HepG2 (cell line): Measurements from ENCODE around the gene WFDC1. TPM values are rescaled to one million over a fixed set of nuclear protein-coding genes. Genes with fewer than 3 reads are reported as not detected.

Experiments
- ARNT2 ChIP-seq: sonication (generic); formaldehyde crosslinking; IDR thresholded peaks from 2 replicates; pipeline ENCODE4 v1.8.0; 2022; ENCODE audit warnings: mild to moderate bottlenecking, low read depth, missing genetic modification reagents, moderate library complexity
- DR1 ChIP-seq: sonication (generic); formaldehyde crosslinking; IDR thresholded peaks from 2 replicates; pipeline ENCODE4 v1.8.0; 2021; ENCODE audit warnings: mild to moderate bottlenecking, missing genetic modification reagents, inconsistent platforms
- ELF1 ChIP-seq: sonication (generic); formaldehyde crosslinking; IDR thresholded peaks from 2 replicates; pipeline ENCODE4 v1.4.0; 2020; ENCODE audit warnings: missing genetic modification reagents
- ERF ChIP-seq: IDR thresholded peaks from 2 replicates; pipeline ENCODE4 v1.6.1; 2018; ENCODE audit warnings: missing biosample characterization, missing genetic modification reagents
- EZH2 ChIP-seq: conservative IDR thresholded peaks from 2 replicates; pipeline ENCODE4 v1.6.1; 2012; ENCODE audit warnings: mild to moderate bottlenecking, low read depth, low read length, moderate library complexity
- FOXA1 ChIP-seq, 2 experiments: fragments of 450-650 bp in 1 of 2; sonication (generic) in 1 of 2; formaldehyde crosslinking in 1 of 2; IDR thresholded peaks; 2 replicates each; pipeline versions ENCODE4 v1.4.0 to v1.6.1; 2016 to 2020; ENCODE audit warnings: missing genetic modification reagents in 1 of 2
- FOXP4 ChIP-seq: sonication (generic); formaldehyde crosslinking; IDR thresholded peaks from 2 replicates; pipeline ENCODE4 v1.4.0; 2020; ENCODE audit warnings: missing genetic modification reagents
- HHEX ChIP-seq: IDR thresholded peaks from 2 replicates; pipeline ENCODE4 v1.6.1; 2016; ENCODE audit warnings: control low read depth
- HNF4A ChIP-seq: sonication (generic); formaldehyde crosslinking; IDR thresholded peaks from 2 replicates; pipeline ENCODE4 v1.4.0; 2020; ENCODE audit warnings: missing genetic modification reagents
- MIXL1 ChIP-seq: IDR thresholded peaks from 2 replicates; pipeline ENCODE4 v1.6.1; 2016
- MTF2 ChIP-seq: sonication (generic); formaldehyde crosslinking; IDR thresholded peaks from 2 replicates; pipeline ENCODE4 v1.5.0; 2020; ENCODE audit warnings: missing genetic modification reagents, borderline replicate concordance
- PAXIP1 ChIP-seq: sonication (generic); formaldehyde crosslinking; conservative IDR thresholded peaks from 2 replicates; pipeline ENCODE4 v1.4.0; 2020; ENCODE audit warnings: mild to moderate bottlenecking, missing genetic modification reagents, moderate library complexity
- PHB2 ChIP-seq: fragments of 450-650 bp; IDR thresholded peaks from 2 replicates; pipeline ENCODE4 v1.6.1; 2018; ENCODE audit not compliant: partially characterized antibody
- RFX3 ChIP-seq: IDR thresholded peaks from 2 replicates; pipeline ENCODE4 v1.6.1; 2016; ENCODE audit warnings: missing biosample characterization, missing genetic modification reagents
- SIN3A ChIP-seq: IDR thresholded peaks from 2 replicates; pipeline ENCODE4 v1.6.1; 2011; ENCODE audit warnings: low read depth, mild to moderate bottlenecking, control low read depth, low read length, borderline replicate concordance
- SIX4 ChIP-seq: sonication (generic); formaldehyde crosslinking; IDR thresholded peaks from 2 replicates; pipeline ENCODE4 v1.4.0; 2020; ENCODE audit warnings: missing genetic modification reagents
- SOX13 ChIP-seq, 3 experiments: fragments of 450-650 bp in 1 of 3; sonication (generic) in 1 of 3; formaldehyde crosslinking in 1 of 3; IDR thresholded peaks in 2 of 3; conservative IDR thresholded peaks in 1 of 3; 2 replicates each; pipeline versions ENCODE4 v1.5.0 to v1.6.1; 2016 to 2020; ENCODE audit warnings: antibody characterized with exemption in 1 of 3, mild to moderate bottlenecking in 1 of 3, missing compliant biosample characterization in 1 of 3, missing genetic modification reagents in 1 of 3, moderate library complexity in 1 of 3
- TBX2 ChIP-seq: sonication (generic); formaldehyde crosslinking; IDR thresholded peaks from 2 replicates; pipeline ENCODE4 v1.5.0; 2020; ENCODE audit warnings: missing genetic modification reagents, mild to moderate bottlenecking, borderline replicate concordance
- TEAD3 ChIP-seq: optimal IDR thresholded peaks from 2 replicates; pipeline ENCODE3; 2016; ENCODE audit warnings: borderline replicate concordance
- YEATS4 ChIP-seq: sonication (generic); formaldehyde crosslinking; IDR thresholded peaks from 2 replicates; pipeline ENCODE4 v1.4.0; 2020; ENCODE audit warnings: missing genetic modification reagents, borderline replicate concordance
- ZFP1 ChIP-seq: IDR thresholded peaks from 2 replicates; pipeline ENCODE4 v1.6.1; 2016
- ZFP37 ChIP-seq: sonication (generic); formaldehyde crosslinking; IDR thresholded peaks from 2 replicates; pipeline ENCODE4 v1.4.0; 2020; ENCODE audit warnings: missing genetic modification reagents, borderline replicate concordance
- ZKSCAN1 ChIP-seq: fragments of 150-350 bp; IDR thresholded peaks from 2 replicates; pipeline ENCODE4 v1.6.1; 2014; ENCODE audit warnings: low read length
- ZNF234 ChIP-seq: sonication (generic); formaldehyde crosslinking; conservative IDR thresholded peaks from 2 replicates; pipeline ENCODE4 v1.5.1; 2020; ENCODE audit warnings: mild to moderate bottlenecking, missing genetic modification reagents
- ZNF335 ChIP-seq: sonication (generic); formaldehyde crosslinking; IDR thresholded peaks from 2 replicates; pipeline ENCODE4 v1.4.0; 2020; ENCODE audit warnings: missing genetic modification reagents
- ZNF451 ChIP-seq: sonication (generic); formaldehyde crosslinking; IDR thresholded peaks from 2 replicates; pipeline ENCODE4 v1.5.0; 2020; ENCODE audit warnings: mild to moderate bottlenecking, missing genetic modification reagents
- ZNF510 ChIP-seq: sonication (generic); formaldehyde crosslinking; IDR thresholded peaks from 2 replicates; pipeline ENCODE4 v1.4.0; 2020; ENCODE audit warnings: low read depth, mild to moderate bottlenecking, missing genetic modification reagents
- ZSCAN9 ChIP-seq: IDR thresholded peaks from 2 replicates; pipeline ENCODE4 v1.6.1; 2016; ENCODE audit warnings: borderline replicate concordance
- polyA plus RNA-seq, 8 experiments: library from polyadenylated mRNA; depleted of rRNA in 3 of 8; stranded (reverse) in 7 of 8; unstranded in 1 of 8; fragments of >200 nt; fragmentation: Illumina TruSeq in 4 of 8; extraction: Trizol in 4 of 8; gene quantifications; 2 replicates each; pipeline versions ENCODE4 v1.2.1 to v1.2.3, GENCODE V29; 2011 to 2016; ENCODE audit warnings: low read depth in 4 of 8, missing spikeins in 1 of 8, mixed read lengths in 1 of 8; ENCODE audit not compliant: insufficient read depth in 1 of 8
- total RNA-seq, 5 experiments: library from RNA; depleted of rRNA; stranded (reverse); fragments of >200 nt; fragmentation: Illumina TruSeq; extraction: Trizol; gene quantifications; 2 replicates each; pipeline ENCODE4 v1.2.3, GENCODE V29; 2016; ENCODE audit warnings: low read depth in 1 of 5

The WFDC1 gene
- total and polyA plus RNA-seq, 2 of the 13 experiments (the other 11 are each of a cell fraction or from before 2014, with no cell fraction given) = not detected

- TF ChIP-seq PAXIP1 (CRISPR knock-in tag) (peak; percentile 36; the same call in 1 of the 2 replicates), ZKSCAN1 (no peak), TBX2 (peak; percentile 20; the same call in 1 of the 2 replicates), TEAD3 (CRISPR knock-in tag) (peak; percentile 32), RFX3 (no peak), PHB2 (no peak), ZFP1 (CRISPR knock-in tag) (no peak), ZNF451 (CRISPR knock-in tag) (no peak), HNF4A (CRISPR knock-in tag) (peak; percentile 32), ZNF234 (CRISPR knock-in tag) (no peak), ERF (CRISPR knock-in tag) (no peak), SIX4 (CRISPR knock-in tag) (no peak), MIXL1 (CRISPR knock-in tag) (peak; percentile 65; the same call in 1 of the 2 replicates), ZFP37 (CRISPR knock-in tag) (no peak), EZH2 (no peak), HHEX (CRISPR knock-in tag) (no peak), MTF2 (CRISPR knock-in tag) (no peak), ZSCAN9 (CRISPR knock-in tag) (no peak), DR1 (no peak), FOXA1 (IDR thresholded peaks at IDR 0.05) (no peak), FOXA1 (CRISPR knock-in tag; IDR thresholded peaks at IDR 0.05) (0 out of 2 replicates have a peak, but pooled peaks have one; percentile 22), ELF1 (CRISPR knock-in tag) (no peak), FOXP4 (CRISPR knock-in tag) (peak; percentile 56), SOX13 (IDR thresholded peaks at IDR 0.05) (no peak), SOX13 (CRISPR knock-in tag; conservative IDR thresholded peaks at IDR 0.05 in 1 of 2, IDR thresholded peaks at IDR 0.05 in 1 of 2) (peak in 1 of 2 experiments; percentile 71; a peak in 1 of 4 replicates), SIN3A (no peak), ZNF510 (CRISPR knock-in tag) (no peak), ZNF335 (CRISPR knock-in tag) (no peak), ARNT2 (CRISPR knock-in tag) (no peak), YEATS4 (CRISPR knock-in tag) (no peak)
Observed at GRCh38 chr16:84358601-84359295, 64.1 kb downstream of the WFDC1 start (continued).
